Measurements from ENCODE around the gene SSPN. TPM values are rescaled to one million over a fixed set of nuclear protein-coding genes. Genes with fewer than 3 reads are reported as not detected.

SSPN gene
- total and polyA plus RNA-seq, 2 experiments from 2014 or later, result 1.1 to 2.3 TPM

DNA sequence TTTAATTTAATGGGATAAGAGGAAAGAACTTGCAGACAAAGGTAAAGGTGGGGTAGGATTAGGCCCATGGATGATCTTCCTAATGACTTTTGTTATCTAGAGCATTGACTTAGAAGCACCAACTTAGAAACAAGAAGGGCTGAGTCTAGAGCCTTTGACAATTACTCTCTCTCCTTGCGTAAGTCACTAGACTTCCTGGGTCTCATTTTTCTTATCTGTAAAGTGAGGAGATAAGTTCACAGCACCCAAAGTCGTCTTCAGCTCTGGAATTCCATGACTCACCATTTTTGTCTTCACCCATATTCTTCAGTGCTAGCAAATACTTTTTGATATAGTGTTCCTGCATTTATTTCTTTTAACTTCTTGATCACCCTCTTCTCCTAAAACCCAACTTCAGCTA is 75.7 kb downstream of the SSPN start:
- H3K27me3 ChIP-seq (ENCODE audit: insufficient read depth), result no peaks in the 10 kb centered on the region
- peaks cover 12% of the 10 kb centered on the region; the same call in 1 of the 2 replicates for H3K9me2 ChIP-seq (ENCODE audit: insufficient read depth)
- H4K20me1 ChIP-seq (replicated peaks; ENCODE audit: insufficient read depth), result no peaks in the 10 kb centered on the region
- H3K4me3 Mint-ChIP-seq, result no peak overlapping the region
- H3K36me3 ChIP-seq (ENCODE audit: insufficient read depth), result no peaks in the 10 kb centered on the region
- no peaks in the 10 kb centered on the region for H3K36me3 Mint-ChIP-seq (ENCODE audit: low read depth)
- H3F3A ChIP-seq (replicated peaks; ENCODE audit: low read depth), result no peaks in the 10 kb centered on the region
- no peak for ATAC-seq
- H3K4me1 Mint-ChIP-seq, result peaks cover 14% of the 10 kb centered on the region
- TF ChIP-seq JUNB (IDR thresholded peaks at IDR 0.05; ENCODE audit: unreplicated experiment) (no peak), ZNF462 (CRISPR knock-in tag; IDR thresholded peaks at IDR 0.05) (no peak), STAT1 (IDR thresholded peaks at IDR 0.05; ENCODE audit: unreplicated experiment) (no peak), ZNF114 (CRISPR knock-in tag; IDR thresholded peaks at IDR 0.05) (no peak), NANOG (IDR thresholded peaks at IDR 0.05; ENCODE audit: borderline replicate concordance) (no peak), EZH2 (IDR thresholded peaks at IDR 0.05; ENCODE audit: low read depth, unreplicated experiment) (no peak), POLR2AphosphoS5 (IDR thresholded peaks at IDR 0.05; ENCODE audit: low read depth) (no peak), ZNF331 (CRISPR knock-in tag; IDR thresholded peaks at IDR 0.05; ENCODE audit: low read depth) (no peak), EZH2phosphoT487 (IDR thresholded peaks at IDR 0.05; ENCODE audit: unreplicated experiment) (no peak), CREB1 (CRISPR knock-in tag; IDR thresholded peaks at IDR 0.05; ENCODE audit: low read depth) (no peak), CTCF (conservative IDR thresholded peaks at IDR 0.05; ENCODE audit: low read depth in 2 of 2) (no peak)
- TF ChIP-seq, protein P1, sequence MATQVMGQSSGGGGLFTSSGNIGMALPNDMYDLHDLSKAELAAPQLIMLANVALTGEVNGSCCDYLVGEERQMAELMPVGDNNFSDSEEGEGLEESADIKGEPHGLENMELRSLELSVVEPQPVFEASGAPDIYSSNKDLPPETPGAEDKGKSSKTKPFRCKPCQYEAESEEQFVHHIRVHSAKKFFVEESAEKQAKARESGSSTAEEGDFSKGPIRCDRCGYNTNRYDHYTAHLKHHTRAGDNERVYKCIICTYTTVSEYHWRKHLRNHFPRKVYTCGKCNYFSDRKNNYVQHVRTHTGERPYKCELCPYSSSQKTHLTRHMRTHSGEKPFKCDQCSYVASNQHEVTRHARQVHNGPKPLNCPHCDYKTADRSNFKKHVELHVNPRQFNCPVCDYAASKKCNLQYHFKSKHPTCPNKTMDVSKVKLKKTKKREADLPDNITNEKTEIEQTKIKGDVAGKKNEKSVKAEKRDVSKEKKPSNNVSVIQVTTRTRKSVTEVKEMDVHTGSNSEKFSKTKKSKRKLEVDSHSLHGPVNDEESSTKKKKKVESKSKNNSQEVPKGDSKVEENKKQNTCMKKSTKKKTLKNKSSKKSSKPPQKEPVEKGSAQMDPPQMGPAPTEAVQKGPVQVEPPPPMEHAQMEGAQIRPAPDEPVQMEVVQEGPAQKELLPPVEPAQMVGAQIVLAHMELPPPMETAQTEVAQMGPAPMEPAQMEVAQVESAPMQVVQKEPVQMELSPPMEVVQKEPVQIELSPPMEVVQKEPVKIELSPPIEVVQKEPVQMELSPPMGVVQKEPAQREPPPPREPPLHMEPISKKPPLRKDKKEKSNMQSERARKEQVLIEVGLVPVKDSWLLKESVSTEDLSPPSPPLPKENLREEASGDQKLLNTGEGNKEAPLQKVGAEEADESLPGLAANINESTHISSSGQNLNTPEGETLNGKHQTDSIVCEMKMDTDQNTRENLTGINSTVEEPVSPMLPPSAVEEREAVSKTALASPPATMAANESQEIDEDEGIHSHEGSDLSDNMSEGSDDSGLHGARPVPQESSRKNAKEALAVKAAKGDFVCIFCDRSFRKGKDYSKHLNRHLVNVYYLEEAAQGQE (IDR thresholded peaks at IDR 0.05; ENCODE audit: unreplicated experiment), result no peak
- TF ChIP-seq, protein P2, sequence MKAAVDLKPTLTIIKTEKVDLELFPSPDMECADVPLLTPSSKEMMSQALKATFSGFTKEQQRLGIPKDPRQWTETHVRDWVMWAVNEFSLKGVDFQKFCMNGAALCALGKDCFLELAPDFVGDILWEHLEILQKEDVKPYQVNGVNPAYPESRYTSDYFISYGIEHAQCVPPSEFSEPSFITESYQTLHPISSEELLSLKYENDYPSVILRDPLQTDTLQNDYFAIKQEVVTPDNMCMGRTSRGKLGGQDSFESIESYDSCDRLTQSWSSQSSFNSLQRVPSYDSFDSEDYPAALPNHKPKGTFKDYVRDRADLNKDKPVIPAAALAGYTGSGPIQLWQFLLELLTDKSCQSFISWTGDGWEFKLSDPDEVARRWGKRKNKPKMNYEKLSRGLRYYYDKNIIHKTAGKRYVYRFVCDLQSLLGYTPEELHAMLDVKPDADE (IDR thresholded peaks at IDR 0.05), result no peak
- no peaks in the 10 kb centered on the region; the same call in 2 of the 3 replicates for H3K9me3 Mint-ChIP-seq
- H3K4me1 ChIP-seq (ENCODE audit: insufficient read depth), result no peaks in the 10 kb centered on the region
- no peaks in the 10 kb centered on the region for H3K79me2 ChIP-seq (replicated peaks; ENCODE audit: insufficient read depth)
- H2AFZ ChIP-seq, result 0 out of 2 replicates have a peak overlapping the region, but pooled peaks have one; percentile 59
- no peak overlapping the region for H3K27ac Mint-ChIP-seq
- H3K4me2 ChIP-seq, result no peak overlapping the region
- H3K27me3 Mint-ChIP-seq (ENCODE audit: insufficient read depth, low read depth, poor library complexity), result peaks cover 4% of the 10 kb centered on the region
- H3K4me3 ChIP-seq, result no peak overlapping the region
- DNase-seq (ENCODE audit: low spot score), result no peak
- H3K27ac ChIP-seq (ENCODE audit: low read depth), result no peak overlapping the region
